Measurements from ENCODE around the gene CAMK2B.

The CAMK2B gene

GRCh38 chr7:44229546-44230105 is 95.8 kb downstream of the CAMK2B start:
- TF ChIP-seq TAF1 (IDR thresholded peaks at IDR 0.05; ENCODE audit: borderline replicate concordance, insufficient read depth, low read length) = no peak
- TF ChIP-seq POLR2AphosphoS5 (IDR thresholded peaks at IDR 0.05; ENCODE audit: low read depth, low read length) = no peak
- no peak for TF ChIP-seq REST (IDR thresholded peaks at IDR 0.05; ENCODE audit: insufficient read depth in 1 of 2, low read depth in 2 of 2, low read length in 2 of 2)
- TF ChIP-seq FOXP2 (optimal IDR thresholded peaks at IDR 0.05; ENCODE audit: borderline replicate concordance, extremely low read depth, extremely low read length, insufficient read depth) = no peak
- no peak for TF ChIP-seq SIN3A (IDR thresholded peaks at IDR 0.05; ENCODE audit: borderline replicate concordance, insufficient read depth, low read length)

GRCh38 chr7:44228571-44229350 is 96.6 kb downstream of the CAMK2B start:
- TF ChIP-seq POLR2AphosphoS5 (IDR thresholded peaks at IDR 0.05; ENCODE audit: low read depth, low read length) = no peak
- no peak for TF ChIP-seq REST (IDR thresholded peaks at IDR 0.05; ENCODE audit: insufficient read depth in 1 of 2, low read depth in 2 of 2, low read length in 2 of 2)
- TF ChIP-seq TAF1 (IDR thresholded peaks at IDR 0.05; ENCODE audit: borderline replicate concordance, insufficient read depth, low read length) = no peak
- no peak for TF ChIP-seq FOXP2 (optimal IDR thresholded peaks at IDR 0.05; ENCODE audit: borderline replicate concordance, extremely low read depth, extremely low read length, insufficient read depth)
- TF ChIP-seq SIN3A (IDR thresholded peaks at IDR 0.05; ENCODE audit: borderline replicate concordance, insufficient read depth, low read length) = no peak

GRCh38 chr7:44227911-44228310 is 97.5 kb downstream of the CAMK2B start:
- TF ChIP-seq TAF1 (IDR thresholded peaks at IDR 0.05; ENCODE audit: borderline replicate concordance, insufficient read depth, low read length) = no peak
- no peak for TF ChIP-seq REST (IDR thresholded peaks at IDR 0.05; ENCODE audit: insufficient read depth in 1 of 2, low read depth in 2 of 2, low read length in 2 of 2)
- no peak for TF ChIP-seq SIN3A (IDR thresholded peaks at IDR 0.05; ENCODE audit: borderline replicate concordance, insufficient read depth, low read length)
- TF ChIP-seq FOXP2 (optimal IDR thresholded peaks at IDR 0.05; ENCODE audit: borderline replicate concordance, extremely low read depth, extremely low read length, insufficient read depth) = no peak
- TF ChIP-seq POLR2AphosphoS5 (IDR thresholded peaks at IDR 0.05; ENCODE audit: low read depth, low read length) = no peak

- TF ChIP-seq FOXP2 (optimal IDR thresholded peaks at IDR 0.05; ENCODE audit: borderline replicate concordance, extremely low read depth, extremely low read length, insufficient read depth) = no peak
These were observed 99.0 kb downstream of the CAMK2B start for GRCh38 chr7:44226396-44226753.

- TF ChIP-seq SIN3A (IDR thresholded peaks at IDR 0.05; ENCODE audit: borderline replicate concordance, insufficient read depth, low read length) (no peak), FOXP2 (optimal IDR thresholded peaks at IDR 0.05; ENCODE audit: borderline replicate concordance, extremely low read depth, extremely low read length, insufficient read depth) (no peak), TAF1 (IDR thresholded peaks at IDR 0.05; ENCODE audit: borderline replicate concordance, insufficient read depth, low read length) (no peak), POLR2AphosphoS5 (IDR thresholded peaks at IDR 0.05; ENCODE audit: low read depth, low read length) (no peak), REST (IDR thresholded peaks at IDR 0.05; ENCODE audit: insufficient read depth in 1 of 2, low read depth in 2 of 2, low read length in 2 of 2) (no peak)
These were observed 99.6 kb downstream of the CAMK2B start for GRCh38 chr7:44225566-44226395.

Measured in PFSK-1 (cell line).